Stimulated activated CD4-positive, alpha-beta T cell treated with anti-CD3 and anti-CD28 coated beads, Interleukin-12 subunit alpha, Interleukin-12 subunit beta, amount 100 ng/mL, for 48 hours (primary cell): ENCODE measurements around the gene CRTC1.
A peak's percentile ranks its signal among the peaks of the same experiment; 100 is the strongest.
"Not testable (repeated sequence)": the region's sequence is repeated elsewhere in the genome, so short reads cannot be mapped to it uniquely, and the experiment has no call there.

ENCODE experiments used
- DNase-seq, 3 donors: peaks; one replicate each; pipeline ENCODE4 v3.0.0-alpha.2; 2020; ENCODE audit warnings: low read depth in 2 of 3, low spot score in 1 of 3

CRTC1 gene

DNA sequence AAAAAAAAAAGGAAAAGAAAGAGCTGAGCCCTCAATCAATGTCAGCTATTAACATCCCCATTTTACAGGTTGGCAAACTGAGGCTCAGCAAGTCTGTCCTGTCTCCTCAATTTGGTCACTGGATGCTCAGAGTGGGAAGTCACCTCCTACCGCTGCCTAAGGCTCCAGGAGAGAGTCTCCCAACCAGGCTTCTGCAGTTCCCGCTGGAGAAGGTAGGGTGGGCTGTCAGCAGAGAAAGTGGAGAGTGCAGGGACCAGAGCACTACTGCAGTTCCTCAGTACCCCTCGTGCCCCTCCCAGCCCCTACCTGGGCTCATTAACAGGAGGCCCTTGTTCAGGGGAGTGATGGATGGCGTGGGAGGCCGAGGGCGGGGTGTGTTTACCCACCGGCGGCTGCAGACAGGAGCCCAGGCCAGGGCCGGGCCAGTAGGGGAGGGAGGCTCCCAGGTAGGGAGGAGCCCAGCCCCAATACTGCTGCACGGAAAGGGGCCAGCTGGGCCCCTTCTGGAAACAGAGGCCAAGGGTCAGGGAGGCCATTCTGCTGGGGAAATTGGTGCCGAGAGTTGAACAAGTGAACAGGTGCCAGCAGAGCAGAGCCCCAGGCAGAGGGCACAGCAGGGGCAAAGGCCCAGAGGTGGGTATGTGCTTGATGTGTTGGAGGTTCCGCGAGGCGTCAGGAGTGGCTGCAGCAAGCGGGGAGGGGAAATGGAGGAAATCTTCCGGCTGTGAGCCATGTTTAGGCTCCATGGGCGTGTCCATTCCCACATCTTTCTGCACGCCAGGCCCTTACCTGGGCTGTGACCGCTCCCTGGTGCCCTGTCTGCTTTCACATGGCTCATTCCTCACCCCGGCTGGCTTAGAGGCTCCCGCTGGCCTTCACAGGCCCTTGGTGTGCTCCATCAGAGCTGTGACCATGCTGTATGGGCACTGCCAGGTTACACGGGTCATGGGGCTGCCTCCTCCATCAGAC, 115.2 kb downstream of the CRTC1 start:
- no peak for DNase-seq

DNA sequence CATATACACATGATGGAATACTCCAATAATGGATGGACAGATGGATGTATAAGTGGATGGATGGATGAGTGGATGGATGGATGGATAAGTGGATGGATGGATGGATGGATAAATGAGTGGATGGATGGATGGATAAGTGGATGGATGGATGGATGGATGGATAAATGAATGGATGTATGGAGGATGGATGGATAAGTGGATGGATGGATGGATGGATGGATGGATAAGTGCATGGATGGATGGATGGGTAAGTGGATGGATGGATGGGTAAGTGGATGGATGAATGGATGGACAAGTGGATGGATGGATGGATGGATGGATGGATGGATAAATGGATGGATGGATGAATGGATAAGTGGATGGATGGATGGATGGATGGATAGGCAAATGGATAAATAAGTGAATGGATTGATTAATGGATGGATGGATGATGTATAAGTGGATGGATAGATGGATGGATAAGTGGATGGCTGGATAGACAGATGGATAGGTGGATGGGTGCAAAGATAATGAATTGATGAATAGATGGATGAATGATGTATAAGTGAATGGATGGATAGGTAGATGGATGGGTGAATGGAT, 116.0 kb downstream of the CRTC1 start:
- no peak for DNase-seq

DNA sequence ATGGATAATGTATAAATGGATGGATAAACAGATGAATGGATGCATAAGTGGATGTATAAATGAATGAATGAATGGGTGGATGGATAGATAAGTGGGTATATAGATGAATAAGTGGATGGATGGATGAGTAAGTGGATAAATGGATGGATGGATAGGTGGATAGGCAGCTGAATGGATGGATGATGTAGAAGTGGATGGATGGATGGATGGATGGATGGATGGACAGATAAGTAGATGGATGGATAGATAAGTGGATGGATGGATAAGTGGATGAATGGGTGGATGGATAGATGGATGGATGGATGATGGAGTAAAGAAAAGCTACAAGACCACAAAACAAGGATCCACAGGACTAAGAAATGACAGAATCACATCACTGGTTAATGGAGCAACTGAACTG, 116.6 kb downstream of the CRTC1 start:
- no peak for DNase-seq

DNA sequence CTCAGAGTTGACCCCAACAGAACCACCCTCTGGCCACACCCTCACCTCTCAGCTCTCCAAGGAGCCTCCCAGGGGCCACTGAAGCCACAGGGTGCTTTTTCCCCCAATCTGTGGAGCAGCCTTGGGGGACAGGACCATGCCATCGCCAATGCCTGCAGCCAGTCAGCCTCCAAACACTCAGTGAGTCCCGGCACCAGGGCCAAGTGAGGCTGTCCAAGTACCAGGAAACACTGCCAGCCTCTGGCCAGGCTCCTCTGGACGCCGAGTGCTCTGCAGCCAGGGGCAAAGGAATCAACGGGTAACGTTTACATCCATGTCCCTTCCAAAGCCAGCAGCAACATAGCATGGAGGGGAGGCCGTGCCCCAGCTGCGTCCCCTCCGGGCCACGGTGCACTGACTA, 117.2 kb downstream of the CRTC1 start:
- no peak for DNase-seq

- DNase-seq: no peak
Measured at GRCh38 chr19:18802354-18802753, 118.9 kb downstream of the CRTC1 start.

DNA sequence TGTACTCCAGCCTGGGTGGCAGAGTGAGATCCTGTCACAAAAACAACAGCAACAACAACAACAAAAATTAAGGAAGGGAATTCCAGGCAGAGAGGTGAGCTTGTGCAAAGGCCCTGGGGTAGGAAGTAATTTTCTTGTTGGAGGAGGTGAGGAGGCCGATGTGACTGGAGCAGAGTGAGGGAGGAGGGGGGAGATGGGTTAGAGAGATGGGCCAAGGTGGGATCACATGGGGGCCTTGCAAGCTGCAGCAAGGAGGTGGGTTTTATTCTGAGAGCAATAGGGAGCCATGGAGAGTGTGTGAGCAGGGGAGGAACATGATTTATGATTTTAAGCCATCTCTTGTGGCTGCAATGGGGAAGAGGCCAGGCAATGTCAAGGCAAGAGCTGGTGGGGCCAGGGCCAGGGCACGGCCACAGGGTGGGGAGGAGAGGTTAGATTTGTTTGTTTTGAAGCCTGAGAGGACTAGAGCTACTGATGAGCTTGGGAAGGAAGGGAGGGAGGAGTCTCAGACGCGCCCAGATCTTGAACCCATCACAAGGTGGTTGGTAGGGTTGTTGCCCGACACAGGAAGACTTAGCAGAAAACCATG, 120.2 kb downstream of the CRTC1 start:
- DNase-seq: no peak

DNA sequence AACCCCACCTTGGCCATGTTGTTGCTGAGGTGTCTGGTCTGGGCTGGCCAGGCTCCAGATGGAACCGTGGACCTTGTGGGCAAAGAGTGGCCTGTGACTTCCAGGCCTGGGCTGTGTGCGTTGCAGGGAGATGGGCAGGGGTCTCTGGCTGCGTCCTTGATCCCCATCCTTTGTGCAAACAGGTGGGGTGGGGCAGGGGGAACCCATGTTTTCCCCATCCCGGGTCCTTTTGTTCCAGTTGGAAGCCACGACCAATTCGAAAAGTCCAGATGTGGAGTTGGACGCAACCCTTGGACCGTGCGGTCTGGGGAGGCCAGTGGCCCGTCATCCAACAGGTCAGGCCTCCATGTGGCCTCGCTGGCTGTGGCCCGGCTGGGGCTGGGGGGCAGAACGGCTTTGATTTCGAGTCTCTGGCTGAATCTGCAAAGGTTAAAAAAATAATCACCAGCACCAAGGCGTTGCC, 120.7 kb downstream of the CRTC1 start:
- DNase-seq: no peak

- no peak for DNase-seq
Measured at GRCh38 chr19:18804643-18805042, 121.2 kb downstream of the CRTC1 start.

- DNase-seq: no peak
Measured at GRCh38 chr19:18807861-18808331, 124.4 kb downstream of the CRTC1 start.

DNA sequence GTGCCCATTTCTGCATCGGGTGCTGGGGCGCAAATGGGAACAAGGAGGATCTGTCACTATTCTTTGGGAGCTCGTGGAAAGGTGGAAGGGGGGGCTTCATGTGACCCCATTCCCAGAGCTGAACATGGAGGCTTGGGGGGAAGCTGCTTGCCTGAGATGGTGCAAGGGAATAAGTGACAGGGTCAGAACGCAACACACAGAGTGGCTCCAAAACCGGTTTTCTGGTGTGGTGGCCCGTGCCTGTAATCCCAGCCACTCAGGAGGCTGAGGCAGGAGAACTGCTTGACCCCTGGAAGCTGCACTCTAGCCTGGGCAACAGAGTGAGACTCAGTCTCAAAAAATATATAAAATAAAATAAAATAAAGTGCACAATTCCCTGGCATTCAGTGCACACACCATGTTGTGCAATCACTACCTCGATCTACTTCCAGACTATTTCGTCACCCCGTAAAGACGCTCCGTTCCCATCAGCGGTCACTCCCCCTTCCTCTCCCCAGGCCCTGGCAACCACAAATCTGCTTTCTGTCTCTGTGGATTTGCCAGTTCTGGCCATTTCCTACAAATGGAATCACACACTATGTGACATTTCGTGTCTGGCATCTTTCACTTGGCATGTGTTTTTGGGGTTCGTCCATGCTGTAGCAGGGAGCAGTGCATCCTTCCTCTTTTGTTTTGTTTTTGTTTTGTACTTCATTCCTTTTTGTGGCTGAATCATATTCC, 125.8 kb downstream of the CRTC1 start:
- DNase-seq: no peak

- DNase-seq: not testable (repeated sequence)
Measured at GRCh38 chr19:18811638-18812037, 128.2 kb downstream of the CRTC1 start.

GRCh38 chr19:18814063-18814462, 130.6 kb downstream of the CRTC1 start:
- DNase-seq: no peak

- no peak for DNase-seq
Measured at GRCh38 chr19:18815673-18816072, 132.2 kb downstream of the CRTC1 start.

DNA sequence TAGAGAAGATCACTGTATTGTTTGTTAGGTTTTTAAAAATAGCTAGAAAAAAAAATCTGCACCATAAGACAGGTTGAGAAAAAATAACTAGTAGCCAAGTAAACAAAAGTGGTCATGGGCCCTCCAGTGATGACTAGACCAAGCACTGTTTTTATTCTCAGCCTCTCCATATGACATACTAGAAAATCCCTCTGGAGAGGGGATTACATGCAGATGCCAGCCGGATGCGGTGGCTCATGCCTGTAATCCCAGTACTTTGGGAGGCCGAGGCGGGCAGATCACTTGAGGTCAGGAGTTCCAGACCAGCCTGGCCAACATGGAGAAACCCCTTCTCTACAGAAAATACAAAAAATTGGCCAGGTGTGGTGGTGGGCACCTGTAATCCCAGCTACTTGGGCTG, 133.2 kb downstream of the CRTC1 start:
- DNase-seq: not testable (repeated sequence)

- no peak for DNase-seq
Measured at GRCh38 chr19:18817574-18817973, 134.1 kb downstream of the CRTC1 start.

DNA sequence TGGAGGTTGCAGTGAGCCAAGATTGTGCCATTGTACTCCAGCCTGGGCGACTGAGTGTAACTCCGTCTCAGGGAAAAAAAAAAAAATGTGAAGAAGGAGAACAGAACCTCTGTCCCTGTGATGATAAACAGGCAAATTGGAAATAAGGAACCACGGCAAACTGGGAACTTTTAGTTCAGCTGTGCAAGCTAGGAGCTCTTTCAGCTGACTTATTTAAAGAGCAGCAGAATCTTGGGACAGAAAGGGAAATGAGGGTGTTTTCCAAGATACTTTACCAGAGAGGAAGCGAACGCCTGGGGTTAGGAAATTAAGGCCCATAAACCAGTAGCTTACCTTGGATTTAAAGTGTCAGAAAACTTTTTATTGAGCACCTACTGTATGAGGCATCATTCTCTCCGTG, 145.3 kb downstream of the CRTC1 start:
- no peak for DNase-seq

DNA sequence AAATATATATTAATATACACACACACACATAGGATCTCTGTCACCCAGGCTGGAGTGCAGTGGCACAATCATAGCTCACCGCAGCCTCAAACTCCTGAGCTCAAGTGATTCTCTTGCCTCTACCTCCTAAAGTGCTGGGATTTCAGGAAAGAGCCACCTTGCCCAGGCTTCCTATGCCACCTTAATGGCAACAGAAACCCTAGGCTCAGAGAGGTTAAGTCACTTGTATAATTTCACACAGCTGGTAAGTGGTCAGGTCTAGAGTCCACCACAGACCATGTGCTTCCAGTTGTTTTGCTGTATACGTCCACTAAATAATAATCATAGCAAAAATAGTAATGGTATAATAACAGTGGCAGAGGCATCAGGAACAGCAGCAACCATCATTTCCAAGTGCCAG, 147.0 kb downstream of the CRTC1 start:
- DNase-seq: no peak

GRCh38 chr19:18831524-18832305, 148.2 kb downstream of the CRTC1 start, which contains the start of gene UPF1:
Gene UPF1 (plus strand): TSS chr19:18831959. CDS start chr19:18832210, 251 bp downstream.
- DNase-seq: peak; percentile 84 to 97 (median 90)
